ENCODE measurements around the gene EFHC1.

The EFHC1 gene

DNA sequence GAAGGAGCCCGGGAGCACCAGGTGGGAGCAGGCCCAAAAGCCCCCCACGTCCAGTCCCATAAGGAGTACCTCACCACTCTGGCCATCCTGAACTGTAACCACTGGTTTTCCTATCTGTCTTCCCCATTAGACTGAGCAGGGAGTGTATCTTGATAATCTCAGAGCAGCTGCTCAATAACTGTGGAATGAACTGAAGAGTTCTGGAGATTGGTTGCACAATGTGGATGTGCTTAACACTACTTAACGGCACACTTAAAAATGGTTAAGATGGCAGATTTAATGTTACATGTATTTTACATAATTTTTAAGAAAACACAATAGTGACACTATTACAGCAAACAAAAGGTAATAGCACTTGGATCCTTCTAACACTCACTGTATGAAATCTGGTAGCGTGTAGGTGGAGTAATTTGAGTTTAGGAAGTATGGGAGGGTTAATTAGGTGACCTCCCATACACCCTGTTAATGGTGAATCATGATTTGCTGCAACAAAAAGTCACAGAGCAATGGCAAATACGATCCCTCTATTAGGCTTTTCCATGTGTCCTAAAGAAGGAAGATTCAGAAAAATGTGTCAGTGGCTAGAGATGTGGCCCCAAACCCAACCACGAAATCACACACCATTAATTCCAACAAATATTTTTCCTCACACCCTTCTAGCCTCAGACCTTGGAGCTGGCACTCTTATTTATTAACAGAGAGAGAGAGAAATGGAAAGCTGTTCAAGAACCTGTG is 138.3 kb downstream of the EFHC1 start:
- H3K9me3 ChIP-seq (ENCODE audit: control insufficient read depth, insufficient read depth, low read length) = no peaks in the 10 kb centered on the region
- no peaks in the 10 kb centered on the region for H3K36me3 ChIP-seq (ENCODE audit: control insufficient read depth, low read length)
- H3K4me1 ChIP-seq (ENCODE audit: control insufficient read depth, low read length) = no peaks in the 10 kb centered on the region
- no peaks in the 10 kb centered on the region for H3F3A ChIP-seq (ENCODE audit: control insufficient read depth, insufficient read depth)
- H4K20me1 ChIP-seq (ENCODE audit: control insufficient read depth, insufficient read depth, low read depth, low read length) = no peaks in the 10 kb centered on the region
- H3K79me2 ChIP-seq (ENCODE audit: control insufficient read depth, low read length) = no peaks in the 10 kb centered on the region
- no peak overlapping the region for H3K27ac ChIP-seq (ENCODE audit: low read depth, low read length)
- no peak overlapping the region for H3K4me3 ChIP-seq (ENCODE audit: low read length)
- no peaks in the 10 kb centered on the region for H3K9me2 ChIP-seq (replicated peaks; ENCODE audit: control insufficient read depth, low read length)
- no peak overlapping the region for H3K4me2 ChIP-seq (ENCODE audit: low read length)
- TF ChIP-seq EZH2phosphoT487 (IDR thresholded peaks at IDR 0.05; ENCODE audit: borderline replicate concordance, low read length) = no peak
- TF ChIP-seq, protein P1, sequence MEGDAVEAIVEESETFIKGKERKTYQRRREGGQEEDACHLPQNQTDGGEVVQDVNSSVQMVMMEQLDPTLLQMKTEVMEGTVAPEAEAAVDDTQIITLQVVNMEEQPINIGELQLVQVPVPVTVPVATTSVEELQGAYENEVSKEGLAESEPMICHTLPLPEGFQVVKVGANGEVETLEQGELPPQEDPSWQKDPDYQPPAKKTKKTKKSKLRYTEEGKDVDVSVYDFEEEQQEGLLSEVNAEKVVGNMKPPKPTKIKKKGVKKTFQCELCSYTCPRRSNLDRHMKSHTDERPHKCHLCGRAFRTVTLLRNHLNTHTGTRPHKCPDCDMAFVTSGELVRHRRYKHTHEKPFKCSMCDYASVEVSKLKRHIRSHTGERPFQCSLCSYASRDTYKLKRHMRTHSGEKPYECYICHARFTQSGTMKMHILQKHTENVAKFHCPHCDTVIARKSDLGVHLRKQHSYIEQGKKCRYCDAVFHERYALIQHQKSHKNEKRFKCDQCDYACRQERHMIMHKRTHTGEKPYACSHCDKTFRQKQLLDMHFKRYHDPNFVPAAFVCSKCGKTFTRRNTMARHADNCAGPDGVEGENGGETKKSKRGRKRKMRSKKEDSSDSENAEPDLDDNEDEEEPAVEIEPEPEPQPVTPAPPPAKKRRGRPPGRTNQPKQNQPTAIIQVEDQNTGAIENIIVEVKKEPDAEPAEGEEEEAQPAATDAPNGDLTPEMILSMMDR (IDR thresholded peaks at IDR 0.05; ENCODE audit: low read depth, low read length, poor library complexity, severe bottlenecking) = no peak
- no peaks in the 10 kb centered on the region for H3K27me3 ChIP-seq (ENCODE audit: control insufficient read depth, low read length)

DNA sequence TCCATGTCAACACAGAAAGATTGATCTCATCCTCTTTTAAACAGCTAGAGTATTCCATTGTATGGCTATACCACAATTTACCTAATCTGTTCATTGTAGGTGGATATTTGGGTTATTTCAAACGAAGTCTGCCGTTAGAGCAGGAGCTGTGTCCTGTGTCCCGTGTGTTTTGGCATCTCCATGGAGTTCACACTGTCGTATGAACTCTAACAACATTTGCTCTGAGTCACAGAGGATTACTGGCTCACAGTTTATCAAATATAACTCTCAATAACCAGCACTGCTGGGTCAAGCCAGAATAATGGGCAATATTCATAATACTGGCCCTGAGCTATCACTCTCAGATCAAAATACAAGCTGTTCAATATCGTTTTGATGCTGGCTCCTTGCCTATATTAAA is 140.3 kb downstream of the EFHC1 start:
- H4K20me1 ChIP-seq (ENCODE audit: control insufficient read depth, insufficient read depth, low read depth, low read length) = no peaks in the 10 kb centered on the region
- TF ChIP-seq, protein P1 (IDR thresholded peaks at IDR 0.05; ENCODE audit: low read depth, low read length, poor library complexity, severe bottlenecking) = no peak
- no peak for TF ChIP-seq EZH2phosphoT487 (IDR thresholded peaks at IDR 0.05; ENCODE audit: borderline replicate concordance, low read length)
- no peaks in the 10 kb centered on the region for H3K4me1 ChIP-seq (ENCODE audit: control insufficient read depth, low read length)

DNA sequence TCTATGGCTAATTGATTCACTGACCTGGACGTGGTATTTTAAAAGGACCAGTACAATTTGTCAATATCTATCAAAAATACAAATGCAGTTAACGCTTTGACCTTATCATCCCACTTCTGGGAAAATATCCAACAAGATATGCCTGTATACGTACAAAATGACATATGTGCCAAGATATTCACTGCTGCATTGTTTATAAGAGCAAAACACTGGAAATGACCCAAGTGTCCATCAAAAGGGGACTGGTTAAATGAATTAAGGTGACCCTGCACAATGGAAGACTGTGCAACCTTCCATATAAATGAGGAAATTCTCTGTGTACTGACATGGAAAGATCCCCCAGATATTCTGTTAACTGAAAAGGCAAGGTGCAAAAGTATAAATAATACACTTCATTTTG is 142.8 kb downstream of the EFHC1 start:
- Histone ChIP-seq H3K4me1 (ENCODE audit: control insufficient read depth, low read length) (peaks cover 5% of the 10 kb centered on the region; the same call in 1 of the 2 replicates), H3K27ac (ENCODE audit: low read depth, low read length) (no peak overlapping the region), H3K4me3 (ENCODE audit: low read length) (no peak overlapping the region), H3K27me3 (ENCODE audit: control insufficient read depth, low read length) (no peaks in the 10 kb centered on the region), H4K20me1 (ENCODE audit: control insufficient read depth, insufficient read depth, low read depth, low read length) (no peaks in the 10 kb centered on the region), H3K4me2 (ENCODE audit: low read length) (no peak overlapping the region), H3K36me3 (ENCODE audit: control insufficient read depth, low read length) (no peaks in the 10 kb centered on the region), H3K9me3 (ENCODE audit: control insufficient read depth, insufficient read depth, low read length) (no peaks in the 10 kb centered on the region), H3K9me2 (replicated peaks; ENCODE audit: control insufficient read depth, low read length) (no peaks in the 10 kb centered on the region), H3K79me2 (ENCODE audit: control insufficient read depth, low read length) (no peaks in the 10 kb centered on the region), H3F3A (ENCODE audit: control insufficient read depth, insufficient read depth) (no peaks in the 10 kb centered on the region)
- no peak for TF ChIP-seq EZH2phosphoT487 (IDR thresholded peaks at IDR 0.05; ENCODE audit: borderline replicate concordance, low read length)
- TF ChIP-seq, protein P1 (IDR thresholded peaks at IDR 0.05; ENCODE audit: low read depth, low read length, poor library complexity, severe bottlenecking) = no peak

More for the DNA sequence above, 140.3 kb downstream of the EFHC1 start:
- no peaks in the 10 kb centered on the region for H3F3A ChIP-seq (ENCODE audit: control insufficient read depth, insufficient read depth)
- H3K79me2 ChIP-seq (ENCODE audit: control insufficient read depth, low read length) = no peaks in the 10 kb centered on the region
- no peak overlapping the region for H3K4me2 ChIP-seq (ENCODE audit: low read length)
- H3K27me3 ChIP-seq (ENCODE audit: control insufficient read depth, low read length) = no peaks in the 10 kb centered on the region
- no peaks in the 10 kb centered on the region for H3K9me3 ChIP-seq (ENCODE audit: control insufficient read depth, insufficient read depth, low read length)
- H3K27ac ChIP-seq (ENCODE audit: low read depth, low read length) = no peak overlapping the region
- H3K4me3 ChIP-seq (ENCODE audit: low read length) = no peak overlapping the region
- H3K36me3 ChIP-seq (ENCODE audit: control insufficient read depth, low read length) = no peaks in the 10 kb centered on the region
- H3K9me2 ChIP-seq (replicated peaks; ENCODE audit: control insufficient read depth, low read length) = no peaks in the 10 kb centered on the region

Data from DOHH2 (cell line).